HG03135 (cell line): ENCODE measurements around the gene ST6GALNAC6.
A peak's percentile ranks its signal among the peaks of the same experiment; 100 is the strongest.

Experiments
- ATAC-seq: cut with Tn5 transposase; IDR thresholded peaks from one replicate; pipeline ENCODE4 v1.9.1; 2021; ENCODE audit warnings: mild to moderate bottlenecking, moderate library complexity; ENCODE audit not compliant: unreplicated experiment

ST6GALNAC6 gene

DNA sequence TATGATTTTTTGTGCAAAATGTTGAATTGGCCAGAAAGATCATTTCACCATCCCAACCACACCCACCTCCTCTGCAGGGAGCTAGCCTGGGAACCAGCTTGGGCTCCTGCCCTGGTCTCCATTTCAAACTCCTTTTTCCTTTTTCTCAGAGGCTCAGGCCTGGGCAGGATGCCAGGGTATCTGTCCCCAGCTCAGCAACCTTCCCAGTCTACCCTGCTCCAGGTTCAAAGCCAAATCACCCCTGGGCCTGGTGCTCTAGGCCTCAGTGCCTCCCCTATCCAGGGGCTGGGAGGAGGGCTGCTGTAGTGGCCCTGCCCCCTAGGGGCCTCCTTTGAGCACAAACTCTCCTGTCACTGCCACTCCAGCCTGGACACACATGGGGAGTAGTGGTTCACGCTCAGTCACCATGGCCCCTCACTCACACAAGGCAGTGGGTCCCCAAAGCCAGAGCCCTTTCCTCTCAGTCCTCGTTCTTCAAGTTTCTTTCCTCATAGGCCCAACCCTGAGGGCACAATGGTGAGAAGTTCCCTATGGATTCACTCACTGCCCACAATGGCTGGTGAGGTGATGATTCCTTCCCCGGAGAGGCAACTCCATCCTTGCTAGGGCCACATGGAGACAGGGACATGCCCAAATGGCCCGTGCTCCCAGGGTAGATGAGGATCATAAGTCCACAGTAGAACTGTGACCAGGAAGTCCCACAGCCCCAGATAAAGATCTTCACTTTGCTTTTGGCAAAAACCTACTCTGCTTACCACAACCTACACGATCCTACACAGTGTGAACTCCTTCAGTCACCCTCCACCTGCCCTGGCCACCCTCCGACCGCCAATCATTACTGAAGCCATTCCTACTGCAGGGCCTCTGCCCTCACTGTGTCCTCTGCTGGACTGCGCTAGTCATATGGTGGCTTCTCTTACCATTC lies 19.0 kb upstream of the ST6GALNAC6 start:
- no peak for ATAC-seq

DNA sequence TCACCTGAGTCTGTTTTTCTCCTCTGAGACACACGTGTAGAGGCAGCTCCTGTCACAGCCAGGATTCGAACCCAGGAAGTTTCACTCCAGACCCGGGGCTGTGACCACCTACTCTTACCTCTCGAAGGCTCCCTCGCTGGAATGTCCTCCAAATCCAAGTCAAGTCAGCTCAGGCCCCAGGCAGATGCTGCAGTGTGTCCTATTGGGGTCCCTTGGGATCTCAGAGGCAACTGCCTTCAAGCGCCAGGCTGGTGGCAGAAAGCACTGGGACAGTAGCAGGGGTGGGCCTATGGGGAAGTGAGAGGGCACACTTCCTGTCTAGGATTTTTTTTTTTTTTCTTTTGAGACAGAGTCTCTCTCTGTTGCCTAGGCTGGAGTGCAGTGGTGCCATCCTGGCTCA lies 18.2 kb upstream of the ST6GALNAC6 start:
- ATAC-seq, result no peak

DNA sequence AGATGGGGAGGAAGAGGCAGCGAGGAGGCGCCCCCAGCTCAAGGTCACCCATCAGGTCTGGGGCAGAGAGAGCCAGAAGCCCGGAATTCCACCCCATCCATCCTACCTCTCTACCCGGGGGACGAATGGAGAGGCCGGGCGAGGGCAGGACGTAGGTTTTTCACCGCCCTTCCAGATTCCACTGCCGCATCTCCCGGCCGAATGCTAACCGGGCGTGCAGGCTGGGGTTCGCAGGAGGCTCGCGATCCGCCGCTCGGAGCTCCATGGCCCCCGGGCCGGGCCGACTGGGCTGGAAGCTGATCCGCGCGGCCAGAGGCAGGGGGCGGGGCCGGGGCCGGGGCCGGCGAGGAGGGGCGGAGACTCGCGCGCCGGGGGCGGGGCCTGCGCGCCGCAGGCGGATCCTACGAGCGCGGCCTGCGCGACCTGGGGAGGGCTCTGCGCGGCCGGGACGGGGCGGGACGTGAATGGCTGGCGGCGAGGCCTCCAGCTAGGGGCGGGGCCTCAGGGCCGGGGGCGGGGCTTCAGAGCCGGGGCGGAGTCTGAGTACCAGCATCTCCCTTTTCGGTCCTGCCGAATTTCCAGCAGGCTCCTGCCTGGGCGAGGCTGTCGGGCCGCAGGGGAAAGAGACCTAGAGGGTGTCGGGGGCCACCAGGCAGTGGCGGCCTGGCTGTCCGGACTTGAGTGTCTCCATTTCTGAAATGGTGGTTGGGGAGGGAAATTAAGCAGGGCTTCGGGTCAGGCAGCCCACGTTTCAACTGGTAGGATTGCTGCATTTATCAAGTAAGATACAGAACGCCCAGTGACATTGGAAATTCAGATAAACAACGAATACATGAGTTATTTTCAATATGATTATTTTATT lies 17.5 kb upstream of the ST6GALNAC6 start, which contains the start of gene ST6GALNAC4:
TSS of gene ST6GALNAC4 (minus strand) at position 322 of the 862 bp plus-strand sequence. CDS start 622 bp downstream, outside the sequence.
- peak; percentile 61 for ATAC-seq

GRCh38 chr9:127915801-127916719 lies 16.7 kb upstream of the ST6GALNAC6 start:
- no peak for ATAC-seq

DNA sequence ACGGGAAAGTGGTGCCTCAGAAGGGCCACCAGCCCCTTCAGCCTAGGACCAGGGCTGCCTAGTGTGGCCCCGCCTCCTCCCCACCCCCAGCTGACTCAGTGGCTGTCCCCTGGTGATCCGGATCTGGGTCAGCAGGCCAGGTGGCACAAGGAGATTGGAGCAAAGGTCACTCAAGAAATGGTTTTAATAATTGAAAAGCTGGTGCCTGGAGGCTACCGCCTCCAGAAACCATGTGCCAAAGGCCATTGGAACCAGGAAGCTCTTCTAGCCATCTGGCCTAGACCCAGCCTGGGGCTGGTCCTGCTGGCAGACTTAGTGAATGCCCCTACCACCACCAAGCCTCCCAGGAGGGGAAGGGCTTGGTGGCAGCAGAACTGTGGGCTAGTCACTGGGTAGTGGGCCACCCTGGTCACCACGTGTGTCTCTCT lies 15.9 kb upstream of the ST6GALNAC6 start:
- ATAC-seq, result no peak

DNA sequence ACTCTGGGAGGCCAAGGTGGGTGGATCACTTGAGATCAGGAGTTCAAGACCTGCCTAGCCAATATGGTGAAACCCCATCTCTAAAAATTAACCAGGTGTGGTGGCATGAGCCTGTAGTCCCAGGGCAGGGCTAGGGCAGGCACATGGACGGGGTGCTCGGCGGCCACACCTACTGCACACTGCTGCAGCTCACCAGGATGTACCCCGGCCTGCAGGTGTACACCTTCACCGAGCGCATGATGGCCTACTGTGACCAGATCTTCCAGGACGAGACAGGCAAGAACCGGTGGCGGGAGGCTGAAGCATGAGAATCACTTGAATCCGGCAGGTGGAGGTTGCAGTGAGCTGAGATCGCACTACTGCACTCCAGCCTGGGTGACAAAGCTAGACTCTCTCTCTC lies 14.3 kb upstream of the ST6GALNAC6 start:
- no peak for ATAC-seq

DNA sequence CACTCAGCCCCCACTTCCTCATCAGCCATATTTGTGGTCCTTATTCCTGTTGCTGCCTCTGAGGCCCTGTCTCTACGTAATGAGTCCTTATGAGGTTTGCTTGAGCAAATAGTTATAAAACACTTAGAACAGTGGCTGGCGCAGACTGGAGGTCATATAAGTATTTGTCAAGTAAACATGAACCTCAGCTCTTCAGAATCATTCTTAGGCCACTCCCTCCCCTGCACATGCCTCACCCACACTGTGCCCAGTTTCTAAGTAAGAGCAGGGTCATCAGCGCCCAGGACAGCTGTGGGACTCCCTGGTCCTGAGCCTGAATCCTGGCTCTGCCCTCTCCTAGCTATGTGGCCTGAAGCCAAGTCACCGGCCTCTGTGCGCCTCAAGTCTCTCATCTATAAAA lies 13.5 kb upstream of the ST6GALNAC6 start:
- no peak for ATAC-seq

DNA sequence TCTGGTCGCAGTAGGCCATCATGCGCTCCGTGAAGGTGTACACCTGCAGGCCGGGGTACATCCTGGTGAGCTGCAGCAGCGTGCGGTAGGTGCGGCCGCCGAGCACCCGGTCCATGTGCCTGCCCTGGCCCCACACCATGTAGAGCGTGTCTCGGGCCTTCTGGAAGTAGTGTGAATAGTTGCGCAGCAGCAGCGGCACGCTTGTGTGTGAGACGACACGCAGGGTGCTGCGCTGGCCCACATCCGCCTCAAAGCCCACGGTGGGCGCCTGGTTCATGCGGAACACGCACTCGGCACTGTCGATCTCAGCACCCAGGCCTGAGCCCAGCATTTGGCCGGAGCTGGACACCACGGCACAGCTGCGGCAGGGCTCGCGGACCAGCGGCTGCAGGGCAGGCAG lies 12.9 kb upstream of the ST6GALNAC6 start:
- ATAC-seq, result no peak

DNA sequence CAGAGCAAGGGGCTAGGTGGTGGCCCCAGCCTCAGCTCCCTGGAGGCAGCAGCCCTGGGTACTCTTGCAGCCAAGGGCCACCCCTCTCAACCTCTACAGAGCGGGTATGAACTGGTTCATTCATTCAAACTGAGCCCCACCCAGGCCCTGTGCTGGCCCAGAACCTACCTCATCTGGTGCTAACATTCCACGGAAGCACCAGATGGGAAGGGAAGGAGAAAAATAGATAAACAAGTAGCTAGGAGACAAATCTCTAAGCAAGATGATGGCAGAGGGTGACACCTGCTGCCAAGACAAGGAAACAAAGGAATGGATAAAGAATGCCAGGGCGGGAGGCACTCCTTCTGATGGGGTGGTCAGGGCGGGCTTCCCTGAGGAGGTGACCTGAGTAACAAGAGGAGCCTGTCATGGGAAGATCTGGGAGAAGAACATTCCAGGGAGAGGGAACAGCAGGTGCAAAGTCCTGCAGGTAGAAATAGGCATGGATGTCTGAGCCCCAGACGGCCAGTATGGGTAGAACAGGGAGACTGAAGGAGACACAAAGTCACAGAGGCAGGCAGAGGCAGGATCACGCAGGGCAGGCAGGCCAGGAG lies 11.3 kb upstream of the ST6GALNAC6 start:
- ATAC-seq, result no peak

DNA sequence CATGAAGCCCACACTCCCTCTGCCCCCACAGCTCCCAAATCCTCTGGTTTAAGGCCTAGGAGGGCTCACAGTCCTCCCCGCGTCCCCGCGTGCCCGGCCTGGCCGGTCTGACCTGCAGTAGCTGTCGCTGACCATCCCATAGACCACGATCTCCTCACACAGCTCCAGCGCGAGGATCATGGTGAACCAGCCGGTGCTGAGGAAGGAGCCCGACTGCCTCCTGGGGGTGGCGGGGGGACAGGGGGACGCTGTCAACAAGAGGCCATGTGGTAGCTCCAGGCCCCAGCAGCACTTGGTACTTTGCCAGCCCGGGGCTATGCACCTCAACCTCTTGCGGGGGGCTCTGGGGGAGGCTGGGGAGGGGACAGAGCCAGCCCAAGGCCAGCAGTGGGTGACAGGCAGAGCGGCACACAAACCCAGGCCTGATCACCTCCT lies 10.5 kb upstream of the ST6GALNAC6 start:
- no peak for ATAC-seq

GRCh38 chr9:127908660-127908926 lies 9.2 kb upstream of the ST6GALNAC6 start:
- ATAC-seq, result no peak

GRCh38 chr9:127907867-127908659 lies 8.7 kb upstream of the ST6GALNAC6 start:
- no peak for ATAC-seq

- no peak for ATAC-seq
These were observed 6.4 kb upstream of the ST6GALNAC6 start for GRCh38 chr9:127905788-127906191.

GRCh38 chr9:127905004-127905728 lies 5.8 kb upstream of the ST6GALNAC6 start:
- ATAC-seq, result no peak

- no peak for ATAC-seq
These were observed 5.2 kb upstream of the ST6GALNAC6 start for GRCh38 chr9:127904561-127905003.

GRCh38 chr9:127903557-127904475 lies 4.4 kb upstream of the ST6GALNAC6 start:
- no peak for ATAC-seq

- ATAC-seq, result peak; percentile 4
These were observed 823 bp downstream of the ST6GALNAC6 start for GRCh38 chr9:127898433-127899127.
